MCF 10A (cell line): Measurements from ENCODE around the gene RNF213. TPM values are rescaled to one million over a fixed set of nuclear protein-coding genes. Genes with fewer than 3 reads are reported as not detected.

ENCODE experiments used
- BruUV-seq: library from RNA; stranded (reverse); fragments of 400-500 nt; replicated peaks from 2 replicates; lab custom pipeline; 2021; lab: Mats Ljungman, UMichigan
- CTCF ChIA-PET: fragments of 300-600 bp; sonication (Branson Sonifier 250); formaldehyde crosslinking; extraction: SDS; loops from one replicate; lab custom pipeline; 2021; ENCODE audit warnings: antibody characterized with exemption, inconsistent platforms; lab: Yijun Ruan, JAX
- POLR2A ChIA-PET: fragments of 300-600, 350-650 bp; sonication (Branson Sonifier 250); formaldehyde crosslinking; extraction: SDS; loops from one replicate; lab custom pipeline; 2020; ENCODE audit warnings: antibody characterized with exemption, inconsistent platforms; lab: Yijun Ruan, JAX
- DNase-seq: peaks from one replicate; pipeline ENCODE4 v3.0.0-alpha.2; 2018; ENCODE audit not compliant: unreplicated experiment
- H3K27ac Mint-ChIP-seq: one replicate; pipeline ENCODE4 v1.8.0; 2022; ENCODE audit warnings: mild to moderate bottlenecking, low read depth, mixed read lengths; ENCODE audit not compliant: unreplicated experiment
- H3K27me3 Mint-ChIP-seq: one replicate; pipeline ENCODE4 v1.8.0; 2022; ENCODE audit warnings: mixed read lengths; ENCODE audit not compliant: insufficient read depth, unreplicated experiment
- H3K36me3 Mint-ChIP-seq: one replicate; pipeline ENCODE4 v1.8.0; 2022; ENCODE audit warnings: mild to moderate bottlenecking, moderate library complexity, mixed read lengths; ENCODE audit not compliant: insufficient read depth, unreplicated experiment
- H3K4me1 Mint-ChIP-seq: one replicate; pipeline ENCODE4 v1.8.0; 2022; ENCODE audit warnings: mixed read lengths; ENCODE audit not compliant: insufficient read depth, unreplicated experiment
- H3K4me3 Mint-ChIP-seq: one replicate; pipeline ENCODE4 v1.8.0; 2022; ENCODE audit warnings: mild to moderate bottlenecking, moderate library complexity, mixed read lengths; ENCODE audit not compliant: unreplicated experiment
- H3K9me3 Mint-ChIP-seq: one replicate; pipeline ENCODE4 v1.8.0; 2022; ENCODE audit warnings: mixed read lengths; ENCODE audit not compliant: unreplicated experiment
- CTCF ChIP-seq: fragments of 200-600 bp; IDR thresholded peaks from one replicate; pipeline ENCODE4 v1.8.0; 2022; ENCODE audit warnings: antibody characterized with exemption, mild to moderate bottlenecking; ENCODE audit not compliant: unreplicated experiment
- intact Hi-C: fragments of 100-400 bp; cut with micrococcal nuclease; formaldehyde crosslinking; loops from 2 replicates; pipeline ENCODE4 v1.14.1; 2022
- total RNA-seq: library from RNA; stranded (reverse); gene quantifications from 2 replicates; pipeline ENCODE4 v1.2.3, GENCODE V29; 2022

Gene RNF213
- total RNA-seq, 1 experiment from 2014 or later: 50.5 TPM

DNA sequence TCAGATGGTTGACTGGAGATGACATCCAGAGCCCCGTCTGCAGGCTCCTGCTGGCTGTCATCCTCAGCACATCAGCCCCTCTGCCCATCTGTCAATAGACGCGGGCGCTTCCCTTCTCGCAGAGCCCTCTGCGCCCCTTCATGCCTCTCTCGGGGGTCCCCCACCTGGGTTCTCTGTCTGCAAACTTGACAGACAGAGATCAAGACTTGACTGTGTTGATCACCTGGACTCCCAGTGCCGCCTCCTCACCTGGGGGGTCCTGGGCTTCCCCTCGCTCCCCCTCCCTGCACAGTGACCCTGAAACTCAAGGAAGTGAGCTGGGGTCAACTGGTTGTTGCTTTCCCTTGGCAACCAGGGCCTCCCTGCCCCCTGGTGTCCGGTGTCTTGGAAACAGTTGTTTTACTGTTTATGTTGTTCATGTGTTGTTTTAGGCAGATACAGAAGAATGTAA, 31.9 kb downstream of the RNF213 start:
- no TSS peak for BruUV-seq
- no peak for TF ChIP-seq CTCF
- Mint-ChIP-seq H3K36me3 (peaks cover 91% of the 10 kb centered on the region), H3K27me3 (no peaks in the 10 kb centered on the region), H3K27ac (no peak overlapping the region), H3K9me3 (no peaks in the 10 kb centered on the region), H3K4me3 (no peak overlapping the region), H3K4me1 (no peaks in the 10 kb centered on the region)
- ChIA-PET CTCF (interaction anchor here (1.3 kb wide), 1 partner anchor 14 kb away, joined by 3 read pairs; no protein-coding TSS in a partner anchor), POLR2A (no interaction called here)
- no peak for DNase-seq
- intact Hi-C loops: no loop called here

- BruUV-seq: no TSS peak
Measured at GRCh38 chr17:80294210-80294609, 33.6 kb downstream of the RNF213 start.

DNA sequence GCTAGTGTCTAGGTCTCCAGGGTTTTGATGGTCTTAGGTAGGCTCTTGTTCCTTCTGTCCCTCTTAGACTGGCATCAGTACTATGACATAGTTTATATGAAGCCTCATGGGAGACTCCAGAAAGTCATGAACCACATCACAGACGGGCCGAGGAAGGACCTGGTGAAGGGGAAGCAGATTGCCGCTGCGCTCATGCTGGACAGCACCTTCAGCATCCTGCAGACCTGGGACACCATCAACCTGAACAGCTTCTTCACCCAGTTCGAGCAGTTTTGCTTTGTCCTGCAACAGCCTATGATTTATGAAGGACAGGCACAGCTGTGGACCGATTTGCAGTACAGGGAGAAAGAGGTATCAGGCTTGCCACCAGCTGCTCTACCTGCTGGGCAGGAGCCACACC, 34.0 kb downstream of the RNF213 start:
- ChIA-PET POLR2A (no interaction called here), CTCF (no interaction called here)
- Mint-ChIP-seq H3K4me3 (no peak overlapping the region), H3K27me3 (no peaks in the 10 kb centered on the region), H3K27ac (no peak overlapping the region), H3K4me1 (no peaks in the 10 kb centered on the region), H3K9me3 (no peaks in the 10 kb centered on the region), H3K36me3 (peaks cover 92% of the 10 kb centered on the region)
- BruUV-seq: no TSS peak
- DNase-seq: no peak
- TF ChIP-seq CTCF: no peak
- intact Hi-C loops: no loop called here

More at GRCh38 chr17:80294210-80294609, 33.6 kb downstream of the RNF213 start:
- no peaks in the 10 kb centered on the region for H3K27me3 Mint-ChIP-seq
- no peaks in the 10 kb centered on the region for H3K4me1 Mint-ChIP-seq
- H3K9me3 Mint-ChIP-seq: no peaks in the 10 kb centered on the region
- H3K4me3 Mint-ChIP-seq: no peak overlapping the region
- H3K27ac Mint-ChIP-seq: no peak overlapping the region
- H3K36me3 Mint-ChIP-seq: peaks cover 92% of the 10 kb centered on the region
- POLR2A ChIA-PET: no interaction called here
- no peak for DNase-seq
- intact Hi-C loops: no loop called here
- no peak for TF ChIP-seq CTCF
- CTCF ChIA-PET: interaction anchor here (0.6 kb wide), 1 partner anchor 172 kb away, joined by 5 read pairs; no protein-coding TSS in a partner anchor

GRCh38 chr17:80295146-80295545, 34.5 kb downstream of the RNF213 start:
- Mint-ChIP-seq H3K27me3 (no peaks in the 10 kb centered on the region), H3K4me3 (no peak overlapping the region), H3K36me3 (peaks cover 92% of the 10 kb centered on the region), H3K4me1 (no peaks in the 10 kb centered on the region), H3K27ac (no peak overlapping the region), H3K9me3 (no peaks in the 10 kb centered on the region)
- BruUV-seq: no TSS peak
- POLR2A ChIA-PET: interaction anchor here (0.6 kb wide), 1 partner anchor 9 kb away, joined by 3 read pairs; no protein-coding TSS in a partner anchor
- intact Hi-C loops: no loop called here
- CTCF ChIA-PET: interaction anchor here (0.5 kb wide), 1 partner anchor 98 kb away, joined by 3 read pairs; no protein-coding TSS in a partner anchor
- no peak for DNase-seq
- no peak for TF ChIP-seq CTCF
